Psoas muscle (tissue), 8 donors: ENCODE measurements around the gene SLC9A5. TPM values are rescaled to one million over a fixed set of nuclear protein-coding genes. Genes with fewer than 3 reads are reported as not detected.

ENCODE experiments used
- ATAC-seq, 4 donors: fragments of 200-7000 bp; cut with Tn5 transposase; one replicate each; pipeline ENCODE4 v1.9.1; 2020; ENCODE audit warnings: moderate library complexity in 3 of 4, mild to moderate bottlenecking in 2 of 4
- DNase-seq, 2 donors: peaks; one replicate each; pipeline ENCODE4 v3.0.0-alpha.2; 2020
- H3K27ac ChIP-seq: fragments of 200-600 bp; one replicate; pipeline ENCODE4 v1.8.0; 2022
- H3K27me3 ChIP-seq, 3 donors: fragments of 200-600 bp in 1 of 3; one replicate each; pipeline versions ENCODE4 v1.6.1 to v1.8.0; 2013 to 2022; ENCODE audit warnings: low read length in 2 of 3, mild to moderate bottlenecking in 2 of 3, moderate library complexity in 1 of 3; ENCODE audit not compliant: insufficient read depth in 3 of 3
- H3K36me3 ChIP-seq, 2 donors: fragments of 200-600 bp in 1 of 2; one replicate each; pipeline versions ENCODE4 v1.6.1 to v1.8.0; 2013 to 2022; ENCODE audit warnings: low read depth in 1 of 2, mild to moderate bottlenecking in 1 of 2, moderate library complexity in 1 of 2; ENCODE audit not compliant: insufficient read depth in 1 of 2
- H3K4me1 ChIP-seq: fragments of 200-600 bp; one replicate; pipeline ENCODE4 v1.8.0; 2022
- H3K4me3 ChIP-seq: fragments of 200-600 bp; one replicate; pipeline ENCODE4 v1.8.0; 2022; ENCODE audit warnings: mild to moderate bottlenecking
- H3K9me3 ChIP-seq: fragments of 200-600 bp; one replicate; pipeline ENCODE4 v1.8.0; 2022
- CTCF ChIP-seq: fragments of 200-600 bp; IDR thresholded peaks from one replicate; pipeline ENCODE4 v1.8.0; 2022; ENCODE audit warnings: antibody characterized with exemption
- WGBS, 3 donors: extraction: QIAGEN DNeasy Blood & Tissue Kit; methylation state at CpG; one replicate each; pipeline versions ENCODE4 v1.1.6 to v1.1.7; 2013; 5-methylcytosine and 5-hydroxymethylcytosine counted together
- intact Hi-C, 2 donors: fragments of 100-400 bp; cut with DNase I; formaldehyde crosslinking; loops; one replicate each; pipeline versions ENCODE4 v1.11.0 to v1.14.2; 2022
- polyA plus RNA-seq, 3 donors: library from polyadenylated mRNA; stranded (reverse); fragments of 200-250 nt; gene quantifications; one replicate each; pipeline ENCODE4 v1.2.3, GENCODE V29; 2013
- total RNA-seq, 4 donors: library from RNA; stranded (reverse); fragmentation: NEBNext Ultra II Directional in 2 of 4; extraction: Animal tissue kit (Norgen Biotek cat#: 25700) in 2 of 4; gene quantifications; one replicate each; pipeline versions ENCODE4 v1.2.1 to v1.2.4, GENCODE V29; 2021 to 2023
- donor health status: healthy with polysubstance abuse.
- donor health status: DM: no; HTN: no; CAD: no; lungs with moderate emphysema.
- donor health status: Bipolar disorder and iron deficiency.
- donor health status: healthy.
- donor health status: DM: yes; HTN: yes; CAD: no.
- donor health status: DM: no; HTN: no; CAD: no.
- donor health status: DM: no; HTN: no; CAD: no.
- donor health status: DM: yes; HTN: yes; CAD: no.

Gene SLC9A5
- total and polyA plus RNA-seq, 7 donors: 0.52 to 1.7 (median 1.1) TPM

- H3K9me3 ChIP-seq: no peaks in the 10 kb centered on the region
- ATAC-seq (no peak), DNase-seq (no peak)
- no peak for TF ChIP-seq CTCF
- no peak overlapping the region for H3K4me3 ChIP-seq
- intact Hi-C loops: no loop called here
- 80 to 88% (median 87%) methylated on average over 7 of the region's 7 CpGs for whole genome bisulfite sequencing, 3 donors
- H3K27ac ChIP-seq: no peak overlapping the region
- H3K36me3 ChIP-seq: no peaks in the 10 kb centered on the region
- H3K27me3 ChIP-seq: no peaks in the 10 kb centered on the region
- H3K4me1 ChIP-seq: no peaks in the 10 kb centered on the region
Observed at GRCh38 chr16:67291461-67291860, 42.7 kb downstream of the SLC9A5 start.

- no peak overlapping the region for H3K27ac ChIP-seq
- no peaks in the 10 kb centered on the region for H3K9me3 ChIP-seq
- no peak for DNase-seq
- no peak overlapping the region for H3K4me3 ChIP-seq
- ATAC-seq: no peak
- no peaks in the 10 kb centered on the region for H3K27me3 ChIP-seq
- intact Hi-C loops: no loop called here
- no peak for TF ChIP-seq CTCF
- H3K36me3 ChIP-seq: no peaks in the 10 kb centered on the region
- 84 to 90% (median 87%) methylated on average over 4 of the region's 4 CpGs for WGBS, 3 donors
- H3K4me1 ChIP-seq: no peaks in the 10 kb centered on the region
Observed at GRCh38 chr16:67294171-67294757, 45.5 kb downstream of the SLC9A5 start.

GRCh38 chr16:67294938-67295361, 46.2 kb downstream of the SLC9A5 start:
- no peak overlapping the region for H3K27ac ChIP-seq
- no peak overlapping the region for H3K4me3 ChIP-seq
- no peak for DNase-seq
- TF ChIP-seq CTCF: no peak
- H3K27me3 ChIP-seq: no peaks in the 10 kb centered on the region
- no peaks in the 10 kb centered on the region for H3K36me3 ChIP-seq
- no peaks in the 10 kb centered on the region for H3K9me3 ChIP-seq
- no peaks in the 10 kb centered on the region for H3K4me1 ChIP-seq
- intact Hi-C loops: no loop called here
- no peak for ATAC-seq
- WGBS, 3 donors: 40 to 53% (median 45%) methylated on average over 7 of the region's 7 CpGs

- Histone ChIP-seq H3K4me3 (no peak overlapping the region), H3K27ac (no peak overlapping the region), H3K9me3 (no peaks in the 10 kb centered on the region), H3K27me3 (no peaks in the 10 kb centered on the region), H3K4me1 (no peaks in the 10 kb centered on the region), H3K36me3 (no peaks in the 10 kb centered on the region)
- no peak for TF ChIP-seq CTCF
- ATAC-seq (no peak), DNase-seq (no peak)
- WGBS, 3 donors: 67 to 84% (median 73%) methylated on average over 3 of the region's 3 CpGs
- intact Hi-C loops: no loop called here
Observed at GRCh38 chr16:67296420-67296819, 47.6 kb downstream of the SLC9A5 start.

GRCh38 chr16:67298277-67298676, 49.5 kb downstream of the SLC9A5 start:
- Histone ChIP-seq H3K36me3 (no peaks in the 10 kb centered on the region), H3K27ac (no peak overlapping the region), H3K27me3 (no peaks in the 10 kb centered on the region), H3K4me3 (no peak overlapping the region), H3K4me1 (no peaks in the 10 kb centered on the region), H3K9me3 (no peaks in the 10 kb centered on the region)
- DNase-seq: no peak
- no peak for ATAC-seq
- intact Hi-C loops: no loop called here
- TF ChIP-seq CTCF: no peak
- 92 to 96% (median 94%) methylated on average over 9 of the region's 9 CpGs for WGBS, 3 donors
